Measurements from ENCODE around the gene MAEA.

Gene MAEA

GRCh38 chr4:1376841-1377605 is 87.3 kb downstream of the MAEA start:
- in situ Hi-C loops (cut with MboI; ENCODE audit: low sequenced_read_pairs), result no loop called here

- in situ Hi-C loops (cut with MboI; ENCODE audit: low sequenced_read_pairs), result no loop called here
Observed at GRCh38 chr4:1377606-1378261, 88.0 kb downstream of the MAEA start.

GRCh38 chr4:1378559-1379231 is 89.0 kb downstream of the MAEA start:
- in situ Hi-C loops (cut with MboI; ENCODE audit: low sequenced_read_pairs), result no loop called here

GRCh38 chr4:1379351-1379781 is 89.7 kb downstream of the MAEA start:
- in situ Hi-C loops (cut with MboI; ENCODE audit: low sequenced_read_pairs), result no loop called here

- in situ Hi-C loops (cut with MboI; ENCODE audit: low sequenced_read_pairs), result no loop called here
Observed at GRCh38 chr4:1379801-1380331, 90.2 kb downstream of the MAEA start.

- in situ Hi-C loops (cut with MboI; ENCODE audit: low sequenced_read_pairs), result no loop called here
Observed at GRCh38 chr4:1380368-1381151, 90.9 kb downstream of the MAEA start.

GRCh38 chr4:1381181-1381621 is 91.5 kb downstream of the MAEA start:
- in situ Hi-C loops (cut with MboI; ENCODE audit: low sequenced_read_pairs), result no loop called here

GRCh38 chr4:1381944-1382541 is 92.4 kb downstream of the MAEA start:
- in situ Hi-C loops (cut with MboI; ENCODE audit: low sequenced_read_pairs), result no loop called here

- in situ Hi-C loops (cut with MboI; ENCODE audit: low sequenced_read_pairs), result no loop called here
Observed at GRCh38 chr4:1382776-1383727, 93.4 kb downstream of the MAEA start.

GRCh38 chr4:1383728-1384591 is 94.3 kb downstream of the MAEA start:
- in situ Hi-C loops (cut with MboI; ENCODE audit: low sequenced_read_pairs), result no loop called here

GRCh38 chr4:1384675-1385372 is 95.1 kb downstream of the MAEA start:
- in situ Hi-C loops (cut with MboI; ENCODE audit: low sequenced_read_pairs), result no loop called here

- in situ Hi-C loops (cut with MboI; ENCODE audit: low sequenced_read_pairs), result no loop called here
Observed at GRCh38 chr4:1385373-1386340, 96.0 kb downstream of the MAEA start.
